H9 (cell line): Measurements from ENCODE around the gene PPP1R13L. TPM values are rescaled to one million over a fixed set of nuclear protein-coding genes. Genes with fewer than 3 reads are reported as not detected.

ENCODE experiments used
- DNase-seq: peaks from one replicate; pipeline ENCODE4 v3.0.0-alpha.2; 2017
- H2AFZ ChIP-seq: one replicate; pipeline ENCODE4 v1.6.1; 2013; ENCODE audit warnings: mild to moderate bottlenecking, low read length, control low read depth, moderate library complexity
- H2AK5ac ChIP-seq: 2 replicates; pipeline ENCODE4 v1.6.1; 2013; ENCODE audit warnings: low read length, control low read depth, mixed read lengths; ENCODE audit not compliant: insufficient read length
- H2BK120ac ChIP-seq: one replicate; pipeline ENCODE4 v1.6.1; 2013; ENCODE audit warnings: low read depth, mild to moderate bottlenecking, low read length, control low read depth, inconsistent platforms; ENCODE audit not compliant: poor library complexity, severe bottlenecking
- H2BK12ac ChIP-seq: 2 replicates; pipeline ENCODE4 v1.6.1; 2013; ENCODE audit warnings: low read length, control low read depth, mixed read lengths, low read depth; ENCODE audit not compliant: insufficient read length
- H2BK15ac ChIP-seq: 2 replicates; pipeline ENCODE4 v1.6.1; 2013; ENCODE audit warnings: low read depth, low read length, control low read depth
- H2BK20ac ChIP-seq: one replicate; pipeline ENCODE4 v1.6.1; 2013; ENCODE audit warnings: low read depth, mild to moderate bottlenecking, low read length, control low read depth, inconsistent platforms; ENCODE audit not compliant: poor library complexity, severe bottlenecking
- H2BK5ac ChIP-seq: 2 replicates; pipeline ENCODE4 v1.6.1; 2013; ENCODE audit warnings: low read length, control low read depth, mixed read lengths; ENCODE audit not compliant: insufficient read length
- H3K14ac ChIP-seq: 2 replicates; pipeline ENCODE4 v1.6.1; 2013; ENCODE audit warnings: low read length, control low read depth; ENCODE audit not compliant: insufficient read depth
- H3K18ac ChIP-seq: 2 replicates; pipeline ENCODE4 v1.6.1; 2013; ENCODE audit warnings: low read depth, mild to moderate bottlenecking, mixed read lengths, low read length, control low read depth; ENCODE audit not compliant: insufficient read length
- H3K23ac ChIP-seq: 2 replicates; pipeline ENCODE4 v1.6.1; 2013; ENCODE audit warnings: low read length, control low read depth, mixed read lengths, low read depth; ENCODE audit not compliant: insufficient read length
- H3K23me2 ChIP-seq: 2 replicates; pipeline ENCODE4 v1.6.1; 2013; ENCODE audit warnings: low read depth, mild to moderate bottlenecking, mixed read lengths, low read length, control low read depth; ENCODE audit not compliant: insufficient read length, poor library complexity, severe bottlenecking
- H3K27ac ChIP-seq: 2 replicates; pipeline ENCODE4 v1.5.1; 2013; ENCODE audit warnings: low read length, control low read depth, mixed read lengths, low read depth; ENCODE audit not compliant: insufficient read length
- H3K27me3 ChIP-seq: 2 replicates; pipeline ENCODE4 v1.6.1; 2013; ENCODE audit warnings: low read length, control low read depth, inconsistent platforms; ENCODE audit not compliant: insufficient read depth
- H3K4ac ChIP-seq: 2 replicates; pipeline ENCODE4 v1.6.1; 2013; ENCODE audit warnings: low read depth, mild to moderate bottlenecking, control low read depth, inconsistent platforms, low read length, moderate library complexity
- H3K4me1 ChIP-seq: 2 replicates; pipeline ENCODE4 v1.6.1; 2013; ENCODE audit warnings: low read length, control low read depth, inconsistent platforms; ENCODE audit not compliant: insufficient read depth
- H3K4me2 ChIP-seq: 2 replicates; pipeline ENCODE4 v1.6.1; 2013; ENCODE audit warnings: low read length, control low read depth, mixed read lengths; ENCODE audit not compliant: insufficient read length, insufficient read depth
- H3K56ac ChIP-seq: 2 replicates; pipeline ENCODE4 v1.6.1; 2013; ENCODE audit warnings: low read depth, mild to moderate bottlenecking, mixed read lengths, low read length, control low read depth; ENCODE audit not compliant: insufficient read length
- H3K79me1 ChIP-seq: 2 replicates; pipeline ENCODE4 v1.6.1; 2013; ENCODE audit warnings: low read depth, mild to moderate bottlenecking, moderate library complexity, low read length, control low read depth, inconsistent platforms; ENCODE audit not compliant: insufficient read depth, poor library complexity, severe bottlenecking
- H3K79me2 ChIP-seq: 2 replicates; pipeline ENCODE4 v1.6.1; 2013; ENCODE audit warnings: low read length, control low read depth, inconsistent platforms; ENCODE audit not compliant: insufficient read depth
- H3K9ac ChIP-seq: 2 replicates; pipeline ENCODE4 v1.6.1; 2013; ENCODE audit warnings: low read length, control low read depth, mixed read lengths; ENCODE audit not compliant: insufficient read length; ENCODE audit errors: extremely low read depth
- H3K9me3 ChIP-seq: one replicate; pipeline ENCODE4 v1.6.1; 2013; ENCODE audit warnings: low read depth, low read length, inconsistent platforms; ENCODE audit not compliant: control insufficient read depth
- H3T11ph ChIP-seq: one replicate; pipeline ENCODE4 v1.6.1; 2013; ENCODE audit warnings: mild to moderate bottlenecking, low read length, control low read depth, inconsistent platforms
- H4K20me1 ChIP-seq: one replicate; pipeline ENCODE4 v1.6.1; 2013; ENCODE audit not compliant: control insufficient read depth, insufficient read length, insufficient read depth
- H4K5ac ChIP-seq: 2 replicates; pipeline ENCODE4 v1.6.1; 2013; ENCODE audit warnings: low read depth, mild to moderate bottlenecking, mixed read lengths, low read length, control low read depth; ENCODE audit not compliant: insufficient read length
- H4K8ac ChIP-seq: replicated peaks from 2 replicates; pipeline ENCODE4 v1.6.1; 2013; ENCODE audit warnings: low read length, control low read depth, mixed read lengths, low read depth; ENCODE audit not compliant: insufficient read length
- H4K91ac ChIP-seq: 2 replicates; pipeline ENCODE4 v1.6.1; 2013; ENCODE audit warnings: low read depth, mild to moderate bottlenecking, moderate library complexity, mixed read lengths, low read length, control low read depth; ENCODE audit not compliant: insufficient read length
- H3K27ac Mint-ChIP-seq, 3 experiments: 2 replicates in 2 of 3; 3 replicates in 1 of 3; pipeline ENCODE4 v1.8.0; 2020 to 2021; ENCODE audit warnings: mixed read lengths in 3 of 3, mild to moderate bottlenecking in 1 of 3, moderate library complexity in 1 of 3
- H3K27me3 Mint-ChIP-seq: 2 replicates; pipeline ENCODE4 v1.8.0; 2021; ENCODE audit warnings: low read depth, mild to moderate bottlenecking, moderate library complexity, mixed read lengths
- H3K36me3 Mint-ChIP-seq, 3 experiments: 2 replicates in 2 of 3; 3 replicates in 1 of 3; pipeline ENCODE4 v1.8.0; 2020 to 2021; ENCODE audit warnings: low read depth in 3 of 3, mixed read lengths in 3 of 3; ENCODE audit not compliant: insufficient read depth in 1 of 3
- H3K4me1 Mint-ChIP-seq, 2 experiments: 2 replicates each; pipeline ENCODE4 v1.8.0; 2020; ENCODE audit warnings: mixed read lengths in 2 of 2
- H3K4me3 Mint-ChIP-seq, 2 experiments: 2 replicates in 1 of 2; 3 replicates in 1 of 2; pipeline ENCODE4 v1.8.0; 2020 to 2021; ENCODE audit warnings: mild to moderate bottlenecking in 2 of 2, mixed read lengths in 2 of 2, moderate library complexity in 1 of 2
- H3K9me3 Mint-ChIP-seq, 2 experiments: 2 replicates in 1 of 2; 3 replicates in 1 of 2; pipeline ENCODE4 v1.8.0; 2020; ENCODE audit warnings: mild to moderate bottlenecking in 2 of 2, mixed read lengths in 2 of 2, moderate library complexity in 1 of 2
- CTCF ChIP-seq: fragments of 200-600 bp; sonication (generic); conservative IDR thresholded peaks from 3 replicates; pipeline ENCODE4 v1.8.0; 2021; ENCODE audit warnings: antibody characterized with exemption, mild to moderate bottlenecking
- WGBS: extraction: QIAGEN DNeasy Blood & Tissue Kit; methylation state at CpG from one replicate; pipeline ENCODE4 v1.1.7; 2013; ENCODE audit warnings: missing lambda C conversion rate, low lambda C conversion rate, mixed read lengths; ENCODE audit not compliant: insufficient read length; ENCODE audit errors: extremely low coverage; 5-methylcytosine and 5-hydroxymethylcytosine counted together
- total RNA-seq: library from RNA; stranded (reverse); gene quantifications from 2 replicates; pipeline ENCODE4 v1.2.1, GENCODE V29; 2021

The PPP1R13L gene
- total RNA-seq, 1 experiment from 2014 or later = 42.6 TPM

GRCh38 chr19:45451131-45451849, 46.4 kb upstream of the PPP1R13L start:
- H4K91ac ChIP-seq = peak overlapping the region; percentile 82
- H3K9me3 ChIP-seq = no peaks in the 10 kb centered on the region
- no peak for TF ChIP-seq CTCF
- no peak overlapping the region for H2AK5ac ChIP-seq
- peak overlapping the region; percentile 87 for H3K4me2 ChIP-seq
- H3K79me2 ChIP-seq = no peaks in the 10 kb centered on the region
- H3K4ac ChIP-seq = peak overlapping the region; percentile 95
- H2BK20ac ChIP-seq = peak overlapping the region; percentile 46
- H3K18ac ChIP-seq = peak overlapping the region; percentile 100
- peak overlapping the region; percentile 9 for H2BK12ac ChIP-seq
- no peak overlapping the region for H3K9ac ChIP-seq
- Mint-ChIP-seq H3K4me1 (peaks cover 18 to 28% of the 10 kb centered on the region in 2 experiments), H3K36me3 (no peaks in the 10 kb centered on the region; a peak in 1 of 7 replicates), H3K4me3 (peak overlapping the region; percentile 70 to 86), H3K9me3 (peaks cover 4 to 11% of the 10 kb centered on the region in 2 experiments; a peak in 4 of 5 replicates), H3K27me3 (peaks cover 38% of the 10 kb centered on the region), H3K27ac (peak overlapping the region in 2 of 3 experiments; percentile 21 to 98; a peak in 2 of 7 replicates)
- no peak overlapping the region for H2BK5ac ChIP-seq
- no peak overlapping the region for H4K8ac ChIP-seq
- H4K5ac ChIP-seq = peak overlapping the region; percentile 20
- no CpG with 5 or more reads among the region's 28 CpGs for WGBS
- peak overlapping the region; percentile 98 for H3K14ac ChIP-seq
- H3K23ac ChIP-seq = no peak overlapping the region
- no peak overlapping the region for H2AFZ ChIP-seq
- no peak for DNase-seq
- peak overlapping the region; percentile 94 for H2BK120ac ChIP-seq
- peaks cover 4% of the 10 kb centered on the region for H3K23me2 ChIP-seq
- H3K56ac ChIP-seq = no peak overlapping the region
- H4K20me1 ChIP-seq = no peaks in the 10 kb centered on the region
- no peaks in the 10 kb centered on the region for H3K79me1 ChIP-seq
- peaks cover 2% of the 10 kb centered on the region; the same call in 1 of the 2 replicates for H3K4me1 ChIP-seq
- H2BK15ac ChIP-seq = peak overlapping the region; percentile 95; the same call in 1 of the 2 replicates
- peak overlapping the region; percentile 56 for H3T11ph ChIP-seq
- H3K27me3 ChIP-seq = no peaks in the 10 kb centered on the region; the same call in 1 of the 2 replicates
- H3K27ac ChIP-seq = no peak overlapping the region
